B cell (primary cell): ENCODE data around the gene SLC15A3. TPM values are rescaled to one million over a fixed set of nuclear protein-coding genes. Genes with fewer than 3 reads are reported as not detected.

ENCODE experiments used
- ATAC-seq: fragments of 200-7000 bp; cut with Tn5 transposase; one replicate; pipeline ENCODE4 v1.10.0; 2021; ENCODE audit warnings: low read depth, mild to moderate bottlenecking, moderate number of reproducible peaks, moderate library complexity
- CTCF ChIA-PET: fragments of 350-600 bp; sonication (Branson Sonifier 250); formaldehyde crosslinking; loops from one replicate; lab custom pipeline; 2021; ENCODE audit warnings: antibody characterized with exemption, inconsistent platforms; lab: Charles Lee
- POLR2A ChIA-PET: fragments of 350-600 bp; sonication (Branson Sonifier 250); formaldehyde crosslinking; loops from one replicate; lab custom pipeline; 2021; ENCODE audit warnings: antibody characterized with exemption; lab: Charles Lee
- DNase-seq: peaks from one replicate; pipeline ENCODE4 v3.0.0; 2013
- H2AFZ ChIP-seq: 2 replicates; pipeline ENCODE4 v1.6.1; 2012; ENCODE audit warnings: mild to moderate bottlenecking, low read depth, low read length; ENCODE audit not compliant: insufficient read depth, poor library complexity, severe bottlenecking
- H3K27ac ChIP-seq, 2 donors: 1 replicate in 1 of 2; 2 replicates in 1 of 2; pipeline ENCODE4 v1.5.1; 2012 to 2013; ENCODE audit warnings: low read length in 2 of 2, mild to moderate bottlenecking in 2 of 2, moderate library complexity in 1 of 2
- H3K27me3 ChIP-seq, 4 experiments: fragments of 200-600 bp in 1 of 4; sonication (generic) in 1 of 4; replicated peaks in 1 of 4; 1 replicate in 2 of 4; 2 replicates in 2 of 4; pipeline versions ENCODE4 v1.6.1 to v1.7.0; 2013 to 2016; ENCODE audit warnings: low read length in 3 of 4, mild to moderate bottlenecking in 2 of 4, mixed read lengths in 1 of 4, moderate library complexity in 1 of 4; ENCODE audit not compliant: insufficient read depth in 4 of 4, control insufficient read depth in 3 of 4; ENCODE audit errors: control extremely low read depth in 1 of 4
- H3K36me3 ChIP-seq, 2 experiments: replicated peaks in 1 of 2; 1 replicate in 1 of 2; 2 replicates in 1 of 2; pipeline versions ENCODE4 v1.6.1 to v1.7.1; 2013; ENCODE audit warnings: low read length in 1 of 2; ENCODE audit not compliant: insufficient read depth in 2 of 2, control insufficient read depth in 1 of 2; ENCODE audit errors: control extremely low read depth in 1 of 2, extremely low read depth in 1 of 2
- H3K4me1 ChIP-seq, 2 donors: fragments of 200-600 bp in 1 of 2; sonication (generic) in 1 of 2; 1 replicate in 1 of 2; 2 replicates in 1 of 2; pipeline versions ENCODE4 v1.5.1 to v1.6.1; 2013 to 2017; ENCODE audit warnings: low read length in 2 of 2; ENCODE audit not compliant: control insufficient read depth in 2 of 2, insufficient read depth in 2 of 2
- H3K4me2 ChIP-seq: replicated peaks from 2 replicates; pipeline ENCODE3; 2012; ENCODE audit warnings: mild to moderate bottlenecking, low read depth, low read length; ENCODE audit not compliant: poor library complexity, severe bottlenecking
- H3K4me3 ChIP-seq, 5 experiments: fragments of 200-600 bp in 1 of 5; sonication (generic) in 1 of 5; 1 replicate in 3 of 5; 2 replicates in 2 of 5; pipeline versions ENCODE4 v1.5.1 to v1.7.0; 2011 to 2016; ENCODE audit warnings: low read length in 4 of 5, mild to moderate bottlenecking in 4 of 5, low read depth in 2 of 5, control low read depth in 1 of 5, moderate library complexity in 1 of 5; ENCODE audit not compliant: insufficient read depth in 1 of 5; ENCODE audit errors: control extremely low read depth in 1 of 5, extremely low read depth in 1 of 5
- H3K79me2 ChIP-seq: fragments of 200-600 bp; sonication (generic); one replicate; pipeline ENCODE4 v1.6.0; 2016; ENCODE audit warnings: low read length; ENCODE audit not compliant: control insufficient read depth, insufficient read depth
- H3K9ac ChIP-seq: fragments of 200-600 bp; sonication (generic); 2 replicates; pipeline ENCODE4 v1.6.1; 2017; ENCODE audit warnings: mild to moderate bottlenecking, low read length, moderate library complexity
- H3K9me3 ChIP-seq, 3 donors: one replicate each; pipeline versions ENCODE4 v1.6.1 to v1.7.1; 2013; ENCODE audit warnings: low read length in 2 of 3; ENCODE audit not compliant: control insufficient read depth in 2 of 3, insufficient read depth in 1 of 3; ENCODE audit errors: control extremely low read depth in 1 of 3
- H4K20me1 ChIP-seq: 2 replicates; pipeline ENCODE4 v1.6.0; 2012; ENCODE audit warnings: mild to moderate bottlenecking, low read length; ENCODE audit not compliant: insufficient read depth, control insufficient read depth, poor library complexity, severe bottlenecking
- H3K27ac Mint-ChIP-seq: one replicate; pipeline ENCODE4 v1.8.0; 2021; ENCODE audit warnings: mixed read lengths
- H3K27me3 Mint-ChIP-seq: one replicate; pipeline ENCODE4 v1.8.0; 2021; ENCODE audit warnings: mixed read lengths
- H3K4me1 Mint-ChIP-seq: one replicate; pipeline ENCODE4 v1.8.0; 2021; ENCODE audit warnings: mixed read lengths
- H3K4me3 Mint-ChIP-seq: one replicate; pipeline ENCODE4 v1.8.0; 2021; ENCODE audit warnings: mixed read lengths
- H3K9me3 Mint-ChIP-seq: one replicate; pipeline ENCODE4 v1.8.0; 2022; ENCODE audit warnings: mixed read lengths; ENCODE audit not compliant: insufficient read depth
- CTCF ChIP-seq: fragments of 200-600 bp; IDR thresholded peaks from one replicate; pipeline ENCODE4 v1.8.0; 2022; ENCODE audit warnings: antibody characterized with exemption, mild to moderate bottlenecking
- EZH2 ChIP-seq: IDR thresholded peaks from 2 replicates; pipeline ENCODE4 v1.6.1; 2012; ENCODE audit warnings: borderline replicate concordance, low read depth, mild to moderate bottlenecking, moderate library complexity, low read length; ENCODE audit not compliant: insufficient read depth, poor library complexity, severe bottlenecking
- WGBS: methylation state at CpG from one replicate; pipeline ENCODE4 v1.1.5; 2013; ENCODE audit warnings: missing lambda C conversion rate; ENCODE audit not compliant: insufficient coverage; 5-methylcytosine and 5-hydroxymethylcytosine counted together
- intact Hi-C: fragments of 100-400 bp; cut with micrococcal nuclease; formaldehyde crosslinking; loops from one replicate; pipeline ENCODE4 v1.10.0; 2022
- polyA plus RNA-seq: library from polyadenylated mRNA; depleted of rRNA; stranded (reverse); fragments of >200 nt; gene quantifications from 2 replicates; pipeline ENCODE4 v1.2.3, GENCODE V29; 2012
- total RNA-seq, 2 donors: library from RNA; stranded (reverse); fragments of 120-200 nt in 1 of 2; gene quantifications; 1 replicate in 1 of 2; 2 replicates in 1 of 2; pipeline versions ENCODE4 v1.2.3 to v1.2.4, GENCODE V29; 2013 to 2022

Gene SLC15A3
- total and polyA plus RNA-seq, 2 donors (not counting 1 experiment from before 2014, with no cell fraction given), result 61.5 to 91.4 TPM

DNA sequence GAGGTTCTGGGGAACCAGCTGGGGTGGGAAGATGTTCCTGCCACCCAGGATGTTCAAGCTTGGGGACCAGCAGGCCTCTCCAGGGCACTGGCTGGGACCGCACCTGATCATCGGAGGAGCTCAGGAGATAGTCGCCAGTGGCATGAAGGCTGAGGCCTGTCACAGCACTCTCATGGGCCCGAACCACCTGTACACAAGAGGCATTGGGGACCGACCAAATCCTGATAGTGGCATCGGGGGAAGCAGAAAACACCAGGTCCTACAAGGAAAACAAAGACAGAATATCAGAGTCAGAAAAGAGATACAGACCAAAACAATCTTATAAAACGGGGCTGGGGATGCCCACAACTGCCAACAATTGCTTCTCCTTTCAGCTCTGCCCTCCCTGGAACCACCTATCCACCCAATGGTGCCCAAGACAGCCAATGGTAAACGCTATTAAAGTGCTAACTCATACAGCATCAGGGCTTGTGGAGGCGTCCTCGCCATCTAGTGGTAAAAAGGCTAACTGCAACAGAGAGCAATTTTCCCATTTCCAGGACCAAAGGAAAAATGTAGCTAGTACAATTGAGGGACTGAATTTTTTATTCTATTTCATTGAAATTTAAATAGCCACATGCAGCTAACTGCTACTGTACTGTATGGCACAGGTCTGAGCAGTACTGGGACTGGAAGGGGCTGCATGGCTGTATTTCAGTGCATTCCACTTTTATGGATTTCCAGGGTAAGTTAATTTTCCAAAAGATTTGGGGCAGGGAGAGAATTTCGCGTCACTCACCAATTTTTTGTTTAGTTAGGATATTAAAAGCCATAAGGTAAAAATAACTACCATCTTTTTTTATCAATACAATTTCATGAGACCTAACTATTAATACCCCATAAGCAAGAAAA is 52.7 kb downstream of the SLC15A3 start:
- Histone ChIP-seq H3K27ac (no peak overlapping the region), H3K9me3 (no peaks in the 10 kb centered on the region), H3K4me2 (no peak overlapping the region), H3K4me1 (peaks cover 0 to 3% of the 10 kb centered on the region in 2 donors), H3K4me3 (no peak overlapping the region), H3K9ac (no peak overlapping the region), H3K36me3 (peaks cover 3 to 93% of the 10 kb centered on the region in 2 experiments), H4K20me1 (peaks cover 38% of the 10 kb centered on the region), H2AFZ (no peak overlapping the region), H3K79me2 (peaks cover 31% of the 10 kb centered on the region), H3K27me3 (no peaks in the 10 kb centered on the region)
- intact Hi-C loops, result loop anchor here (1.0 kb wide), 3 partner anchors 68 to 288 kb away; no protein-coding TSS in a partner anchor
- H3K4me3 Mint-ChIP-seq, result no peak overlapping the region
- peaks cover 10% of the 10 kb centered on the region for H3K4me1 Mint-ChIP-seq
- no peak overlapping the region for H3K27ac Mint-ChIP-seq
- POLR2A ChIA-PET, result interaction anchor here (1.0 kb wide), 1 partner anchor 68 kb away, joined by 4 read pairs; no protein-coding TSS in a partner anchor
- no peaks in the 10 kb centered on the region for H3K9me3 Mint-ChIP-seq
- 86% methylated on average over 7 of the region's 12 CpGs for WGBS
- no peak for TF ChIP-seq EZH2
- peak; percentile 97 for TF ChIP-seq CTCF
- DNase-seq (peak; percentile 69), ATAC-seq (peak; percentile 78)
- no peaks in the 10 kb centered on the region for H3K27me3 Mint-ChIP-seq
- CTCF ChIA-PET, result interaction anchor here (0.6 to 10.2 kb wide), 24 partner anchors 8 to 634 kb away, joined by 3 to 129 read pairs (median 5); partner anchors contain the start of genes PTGDR2 and TMEM109

- no peaks in the 10 kb centered on the region for H3K4me1 ChIP-seq
- 100% methylated on average over 1 of the region's 4 CpGs for whole genome bisulfite sequencing
- peaks cover 21% of the 10 kb centered on the region for H4K20me1 ChIP-seq
- DNase-seq (no peak), ATAC-seq (no peak)
- H2AFZ ChIP-seq, result no peak overlapping the region
- intact Hi-C loops, result no loop called here
- no peak overlapping the region for H3K9ac ChIP-seq
- Mint-ChIP-seq H3K27me3 (no peaks in the 10 kb centered on the region), H3K4me3 (no peak overlapping the region), H3K9me3 (no peaks in the 10 kb centered on the region), H3K4me1 (peaks cover 4% of the 10 kb centered on the region), H3K27ac (no peak overlapping the region)
- CTCF ChIA-PET, result interaction anchor here (1.2 to 10.2 kb wide), 5 partner anchors 10 to 67 kb away, joined by 3 to 129 read pairs (median 13); partner anchors contain the start of gene TMEM109
- H3K36me3 ChIP-seq, result peaks cover 3 to 89% of the 10 kb centered on the region in 2 experiments
- no peak overlapping the region for H3K4me2 ChIP-seq
- TF ChIP-seq EZH2, result no peak
- no peak for TF ChIP-seq CTCF
- peaks cover 16% of the 10 kb centered on the region for H3K79me2 ChIP-seq
- POLR2A ChIA-PET, result no interaction called here
- no peaks in the 10 kb centered on the region for H3K9me3 ChIP-seq
- H3K27ac ChIP-seq, result no peak overlapping the region
- H3K4me3 ChIP-seq, result no peak overlapping the region
- no peaks in the 10 kb centered on the region for H3K27me3 ChIP-seq
Observed at GRCh38 chr11:60897496-60897895, 54.5 kb downstream of the SLC15A3 start.
